MM.1S (cell line): ENCODE measurements around the gene CRTC3.

Experiments
- EZH2phosphoT487 ChIP-seq: fragments of 300-600 bp; sonication (generic); IDR thresholded peaks from 2 replicates; pipeline ENCODE4 v1.6.1; 2018; ENCODE audit warnings: antibody characterized with exemption, low read length
- TF ChIP-seq, protein P1 (sequence below): fragments of 300-600 bp; sonication (generic); IDR thresholded peaks from 2 replicates; pipeline ENCODE4 v1.5.1; 2016; ENCODE audit warnings: antibody characterized with exemption, low read length, mixed read lengths

DNA sequence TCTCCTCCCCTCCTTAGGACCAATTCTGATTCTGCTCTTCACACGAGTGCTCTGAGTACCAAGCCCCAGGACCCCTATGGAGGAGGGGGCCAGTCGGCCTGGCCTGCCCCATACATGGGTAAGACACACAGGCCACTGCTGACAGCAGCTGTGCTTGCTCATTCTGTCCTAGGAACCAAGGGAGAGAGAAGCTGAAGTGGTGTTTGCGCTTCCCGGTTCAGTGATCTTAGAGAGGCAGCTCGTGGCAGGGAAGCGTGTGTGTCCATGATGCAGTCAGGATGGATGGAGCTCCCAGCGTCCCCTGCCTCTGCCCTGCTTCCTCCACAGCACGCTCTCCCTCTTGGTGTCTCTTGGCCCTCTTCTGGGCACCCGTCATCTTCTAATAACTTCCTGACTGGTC, 77.6 kb downstream of the CRTC3 start:
- TF ChIP-seq, protein P1, sequence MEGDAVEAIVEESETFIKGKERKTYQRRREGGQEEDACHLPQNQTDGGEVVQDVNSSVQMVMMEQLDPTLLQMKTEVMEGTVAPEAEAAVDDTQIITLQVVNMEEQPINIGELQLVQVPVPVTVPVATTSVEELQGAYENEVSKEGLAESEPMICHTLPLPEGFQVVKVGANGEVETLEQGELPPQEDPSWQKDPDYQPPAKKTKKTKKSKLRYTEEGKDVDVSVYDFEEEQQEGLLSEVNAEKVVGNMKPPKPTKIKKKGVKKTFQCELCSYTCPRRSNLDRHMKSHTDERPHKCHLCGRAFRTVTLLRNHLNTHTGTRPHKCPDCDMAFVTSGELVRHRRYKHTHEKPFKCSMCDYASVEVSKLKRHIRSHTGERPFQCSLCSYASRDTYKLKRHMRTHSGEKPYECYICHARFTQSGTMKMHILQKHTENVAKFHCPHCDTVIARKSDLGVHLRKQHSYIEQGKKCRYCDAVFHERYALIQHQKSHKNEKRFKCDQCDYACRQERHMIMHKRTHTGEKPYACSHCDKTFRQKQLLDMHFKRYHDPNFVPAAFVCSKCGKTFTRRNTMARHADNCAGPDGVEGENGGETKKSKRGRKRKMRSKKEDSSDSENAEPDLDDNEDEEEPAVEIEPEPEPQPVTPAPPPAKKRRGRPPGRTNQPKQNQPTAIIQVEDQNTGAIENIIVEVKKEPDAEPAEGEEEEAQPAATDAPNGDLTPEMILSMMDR: no peak
- TF ChIP-seq EZH2phosphoT487: no peak
